GM18519 (cell line): ENCODE measurements around the gene RBFOX2.
"Not testable (repeated sequence)": the region's sequence is repeated elsewhere in the genome, so short reads cannot be mapped to it uniquely, and the experiment has no call there.

ENCODE experiments used
- ATAC-seq: cut with Tn5 transposase; IDR thresholded peaks from one replicate; pipeline ENCODE4 v1.9.1; 2021; ENCODE audit warnings: mild to moderate bottlenecking, moderate library complexity; ENCODE audit not compliant: unreplicated experiment, low FRiP score

RBFOX2 gene

DNA sequence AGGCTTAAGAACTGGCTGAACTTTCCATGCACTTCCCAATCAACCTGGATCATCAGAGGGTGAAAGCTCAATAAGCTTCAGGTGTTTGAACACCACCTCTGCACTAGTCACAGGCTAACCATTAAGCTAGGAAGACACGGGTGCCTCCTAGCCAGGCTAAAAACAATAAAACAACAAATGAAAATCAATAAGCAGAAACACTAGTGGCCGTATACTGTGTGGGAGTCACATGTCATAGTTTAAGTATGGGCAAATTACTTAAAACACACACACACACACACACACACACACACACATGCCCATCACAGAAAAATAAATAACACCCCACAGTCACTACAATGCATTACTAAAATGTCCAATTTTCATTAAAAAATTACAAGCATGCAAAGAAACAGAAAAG is 225.7 kb downstream of the RBFOX2 start:
- ATAC-seq: no peak

DNA sequence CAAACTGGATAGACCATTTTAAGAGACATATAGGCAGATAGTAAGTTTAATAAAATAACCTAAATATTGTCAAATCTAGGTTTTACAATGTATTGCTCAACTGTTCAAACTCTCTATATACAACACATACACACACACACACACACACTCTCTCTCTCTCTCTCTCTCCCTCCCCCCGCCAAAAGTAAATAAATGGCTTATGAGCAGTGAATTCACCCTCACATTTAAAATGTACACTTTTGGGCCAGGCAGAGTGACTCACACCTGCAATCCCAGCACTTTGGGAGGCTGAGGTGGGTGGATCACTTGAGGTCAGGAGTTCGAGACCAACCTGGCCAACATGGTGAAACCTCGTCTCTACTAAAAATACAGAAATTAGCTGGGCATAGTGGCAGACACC is 227.3 kb downstream of the RBFOX2 start:
- ATAC-seq: not testable (repeated sequence)

DNA sequence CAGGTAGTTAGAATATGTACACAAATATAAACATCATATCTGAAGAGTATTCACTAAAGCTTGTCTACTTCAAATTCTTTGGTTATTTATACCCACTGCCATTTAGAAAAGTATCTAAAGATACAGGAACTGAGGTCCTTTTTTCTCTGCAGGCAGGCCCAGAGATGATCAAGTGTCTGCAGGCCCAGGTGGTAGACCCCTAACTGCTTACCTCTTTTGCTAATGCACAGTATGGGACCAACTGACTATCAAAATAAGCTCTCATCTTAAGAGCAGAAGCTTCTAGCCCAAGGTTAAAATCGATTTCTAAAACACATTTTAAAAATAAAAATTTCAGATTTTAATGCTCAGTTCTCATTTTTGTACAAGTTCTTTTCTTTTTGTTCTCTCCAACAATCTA is 229.5 kb downstream of the RBFOX2 start:
- no peak for ATAC-seq

DNA sequence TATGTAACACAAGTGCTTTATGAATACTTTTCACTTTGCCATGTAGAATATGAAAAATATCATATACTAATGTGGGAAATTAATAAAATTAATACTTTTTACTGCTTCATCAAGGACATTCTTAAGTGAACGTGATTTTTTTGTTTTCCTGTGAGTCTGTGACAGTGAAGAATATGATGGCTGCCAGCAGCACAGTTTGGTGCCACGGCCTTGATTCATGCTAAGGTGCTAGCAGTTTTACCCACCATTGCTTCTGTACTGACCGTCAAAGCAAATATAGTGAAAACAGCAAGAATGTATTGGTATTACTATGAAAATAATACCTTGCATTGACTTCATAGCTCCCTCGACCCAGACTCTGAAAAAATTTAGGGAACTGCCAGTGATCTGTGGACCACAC is 231.2 kb downstream of the RBFOX2 start:
- no peak for ATAC-seq

DNA sequence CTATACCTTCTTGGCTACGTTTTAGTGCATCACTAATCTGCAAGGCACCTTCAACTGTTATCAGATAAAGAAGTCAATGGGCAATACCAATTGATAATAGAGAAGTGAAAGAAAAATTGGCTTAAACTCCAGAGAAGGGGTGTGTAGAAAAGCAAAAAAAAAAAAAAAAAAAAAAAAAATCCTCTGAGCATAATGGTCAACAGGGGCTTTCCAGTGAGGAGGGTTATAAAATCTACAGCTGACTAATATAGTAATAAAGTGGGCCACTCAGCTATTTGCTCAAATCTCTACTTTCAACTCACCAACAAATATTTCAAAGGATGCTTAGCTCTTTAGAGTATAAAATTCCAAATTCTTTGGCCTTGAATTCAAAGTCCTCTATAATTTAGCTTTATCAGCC is 233.1 kb downstream of the RBFOX2 start:
- ATAC-seq: no peak

DNA sequence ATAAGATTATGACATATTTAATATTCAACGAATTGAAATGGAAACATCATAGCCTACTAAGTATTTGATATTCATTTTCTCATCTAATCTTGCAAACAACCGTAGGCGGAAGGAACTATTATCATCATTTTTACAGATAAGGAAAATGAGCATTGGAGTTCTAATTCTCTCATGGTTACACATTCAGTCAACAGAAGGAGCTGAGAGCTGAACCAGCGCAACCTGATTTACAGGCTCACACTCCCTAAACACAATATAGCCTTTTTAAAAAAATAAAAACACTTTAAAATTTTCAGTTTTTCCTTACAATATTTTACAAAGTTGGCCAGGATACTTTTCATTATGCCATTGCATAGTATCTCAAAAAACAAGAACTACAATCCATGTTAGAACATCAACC is 236.1 kb downstream of the RBFOX2 start:
- ATAC-seq: no peak

DNA sequence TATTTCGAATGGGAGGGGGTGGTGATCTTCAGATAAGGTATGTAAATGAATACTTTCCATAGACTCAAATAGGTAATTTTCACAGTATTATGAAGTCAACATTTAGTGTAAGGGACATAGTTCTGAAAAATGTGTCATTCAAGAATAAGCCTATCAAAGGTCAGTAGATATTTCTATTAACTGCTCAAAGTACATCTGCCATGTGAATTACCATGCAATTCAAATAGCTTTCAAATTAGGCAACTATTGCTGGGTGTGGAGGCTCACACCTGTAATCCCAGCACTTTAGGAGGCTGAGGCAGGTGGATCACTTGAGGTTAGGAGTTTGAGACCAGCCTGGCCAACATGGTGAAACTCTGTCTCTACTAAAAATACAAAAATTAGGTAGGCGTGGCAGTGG is 236.8 kb downstream of the RBFOX2 start:
- ATAC-seq: not testable (repeated sequence)

DNA sequence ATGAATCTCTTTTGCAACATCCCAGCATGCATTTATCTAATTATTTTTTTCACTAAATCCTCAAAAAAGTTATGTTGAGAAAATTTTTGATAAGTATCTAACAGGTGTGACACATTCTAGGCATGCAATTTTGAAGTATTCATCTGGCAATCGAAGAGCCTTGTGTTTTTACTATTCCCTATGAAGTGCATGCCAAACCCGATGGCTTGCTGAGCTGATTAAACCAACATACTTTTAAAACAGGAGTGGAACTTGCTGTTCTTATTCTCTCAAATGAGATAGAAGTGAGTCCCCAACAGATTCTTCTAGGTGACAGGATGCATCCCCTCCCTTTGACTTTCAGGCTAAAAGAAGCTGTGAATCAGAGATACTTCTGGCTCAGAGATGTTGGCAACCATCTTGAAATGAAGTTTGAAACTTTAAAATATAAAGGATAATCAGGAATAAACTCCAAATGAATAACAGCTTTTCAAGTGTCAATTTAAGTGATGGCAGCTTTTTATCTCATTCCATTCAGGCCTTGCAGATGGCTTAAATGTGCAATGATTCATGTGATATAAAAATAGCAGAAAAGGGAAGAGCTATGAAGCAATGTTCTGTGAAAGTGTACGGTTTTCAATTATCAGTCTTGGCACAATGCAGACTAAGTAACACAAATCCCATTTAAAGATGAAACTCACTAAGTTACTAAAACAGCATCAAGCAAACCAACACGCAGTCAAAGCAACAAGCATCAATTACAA is 243.3 kb downstream of the RBFOX2 start:
- no peak for ATAC-seq

DNA sequence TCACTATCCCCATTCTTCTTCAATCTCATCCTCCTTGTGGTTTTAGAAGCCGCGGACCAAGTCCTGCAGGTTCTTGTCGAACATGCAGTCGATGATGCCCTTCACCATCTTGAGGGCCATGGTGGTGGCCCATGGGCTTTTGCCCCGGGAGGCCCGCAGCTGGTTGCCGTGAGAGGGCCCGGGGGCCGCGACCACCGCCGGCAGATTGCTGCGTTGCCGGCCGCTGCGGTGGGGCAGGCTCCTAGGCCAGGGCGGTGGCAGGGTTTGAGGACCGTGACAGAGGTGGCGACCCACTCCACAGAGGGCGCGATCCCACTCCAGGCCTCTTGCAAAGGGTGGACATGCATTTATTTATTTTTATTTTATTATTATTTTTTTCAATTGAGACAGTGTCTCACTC is 244.0 kb downstream of the RBFOX2 start:
- ATAC-seq: no peak

DNA sequence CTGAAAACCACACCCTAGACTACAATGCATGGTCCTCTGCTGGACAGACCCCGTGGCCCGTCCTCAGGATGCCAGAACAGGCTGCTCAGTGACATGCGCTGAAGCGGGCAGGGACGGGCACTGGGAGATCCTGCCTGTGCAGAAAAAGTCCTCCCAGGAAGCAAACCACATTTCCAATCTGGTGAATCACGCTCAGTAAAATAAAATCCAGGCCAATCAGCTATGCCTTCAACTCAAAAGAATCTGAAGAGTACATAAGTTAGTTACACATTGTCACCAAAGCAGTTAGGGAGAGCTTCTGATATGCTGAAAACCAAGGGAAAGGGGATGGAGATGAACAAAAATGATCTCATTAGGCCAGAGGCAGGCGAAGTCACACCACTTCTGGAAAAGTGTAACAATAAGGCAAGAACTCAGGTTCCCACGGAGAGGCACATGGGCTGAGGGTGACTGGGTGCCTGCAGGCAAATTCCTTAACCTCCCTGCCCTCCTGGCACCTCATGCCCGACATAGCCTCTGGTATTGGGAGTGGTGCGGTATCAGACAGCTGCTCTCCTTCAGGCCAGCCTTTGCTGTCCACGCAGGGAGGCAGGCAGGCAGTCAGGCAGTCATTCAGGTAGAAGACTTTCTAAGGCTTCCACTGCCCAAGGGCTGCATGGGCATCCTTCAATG is 244.5 kb downstream of the RBFOX2 start:
- ATAC-seq: no peak

DNA sequence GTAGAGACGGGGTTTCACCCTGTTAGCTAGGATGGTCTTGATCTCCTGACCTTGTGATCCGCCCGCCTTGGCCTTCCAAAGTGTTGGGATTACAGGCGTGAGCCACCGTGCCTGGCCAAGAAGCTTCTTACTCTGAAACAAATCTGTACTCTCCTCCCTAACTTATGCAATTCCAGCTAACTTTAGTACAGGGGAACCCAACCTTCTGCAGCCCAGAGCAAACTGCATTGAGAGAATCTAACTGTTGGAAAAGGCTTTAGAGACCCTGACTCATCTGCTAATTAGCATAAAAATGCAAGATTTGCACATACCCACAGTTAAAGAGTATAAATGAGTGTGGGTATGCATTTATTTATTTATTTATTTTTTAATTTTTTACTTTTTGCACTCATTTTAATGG is 246.1 kb downstream of the RBFOX2 start:
- no peak for ATAC-seq

DNA sequence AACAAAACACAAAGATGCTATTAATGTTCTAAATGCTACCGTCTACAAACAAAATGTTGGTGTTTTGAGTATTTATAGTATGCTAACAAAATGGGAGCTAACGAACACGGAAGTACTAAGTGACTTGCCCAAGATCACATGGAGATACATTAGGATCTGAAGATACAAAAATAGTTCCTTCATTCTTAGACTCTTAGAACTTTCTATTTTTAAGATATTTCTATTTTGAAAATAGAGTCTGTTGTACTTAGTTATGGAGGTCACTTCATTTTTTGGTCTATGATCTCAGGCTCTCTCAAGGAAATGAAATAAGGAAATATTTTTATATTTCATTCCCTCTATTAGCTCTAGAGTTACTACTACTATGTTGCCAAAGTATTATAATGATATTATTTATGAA is 246.7 kb downstream of the RBFOX2 start:
- no peak for ATAC-seq

DNA sequence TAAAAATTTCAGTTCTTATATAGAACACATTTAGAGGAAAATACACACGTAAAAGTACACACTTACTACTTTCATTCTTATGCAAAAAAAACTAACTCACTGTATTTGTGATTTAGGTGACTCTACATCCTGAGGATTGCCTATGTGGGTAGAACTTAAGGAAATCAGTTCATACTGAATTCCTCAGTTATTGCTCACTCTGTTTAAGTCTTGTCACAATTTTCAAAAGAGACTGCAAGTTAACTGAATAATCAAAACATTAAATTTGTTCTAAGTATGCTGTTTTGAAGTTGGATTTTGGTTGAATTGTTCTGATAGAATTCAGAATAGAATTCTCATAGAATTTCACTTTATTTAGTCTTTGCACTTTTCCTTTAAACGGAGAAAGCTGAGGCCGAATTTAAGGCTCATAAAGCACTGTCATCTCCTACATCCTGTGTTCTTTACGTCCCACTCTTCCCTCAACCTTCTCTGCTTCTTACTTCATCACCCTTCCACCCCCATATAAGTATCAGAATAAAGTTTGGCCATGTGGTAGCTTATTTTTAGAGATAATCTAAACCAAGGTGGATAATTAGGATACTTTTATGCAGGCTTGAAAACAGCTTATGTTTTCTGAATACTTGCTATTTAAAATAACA is 251.2 kb downstream of the RBFOX2 start:
- no peak for ATAC-seq

DNA sequence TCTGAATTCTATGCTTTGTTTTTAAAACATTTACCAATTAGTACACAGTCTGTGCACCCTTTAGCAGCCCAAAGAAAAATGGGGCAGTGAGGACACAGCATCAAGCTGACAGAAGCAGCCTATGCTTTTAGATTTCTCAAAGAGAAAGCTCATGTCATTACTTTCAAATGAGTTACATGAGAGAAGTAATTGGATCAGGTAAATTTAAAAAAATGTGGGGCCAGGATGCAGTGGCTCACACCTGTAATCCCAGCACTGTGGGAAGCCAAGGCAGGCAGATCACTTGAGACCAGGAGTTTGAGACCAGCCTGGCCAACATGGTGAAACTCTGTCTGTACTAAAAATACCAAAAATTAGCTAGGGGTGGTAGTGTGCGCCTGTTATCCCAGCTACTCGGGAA is 253.3 kb downstream of the RBFOX2 start:
- no peak for ATAC-seq

DNA sequence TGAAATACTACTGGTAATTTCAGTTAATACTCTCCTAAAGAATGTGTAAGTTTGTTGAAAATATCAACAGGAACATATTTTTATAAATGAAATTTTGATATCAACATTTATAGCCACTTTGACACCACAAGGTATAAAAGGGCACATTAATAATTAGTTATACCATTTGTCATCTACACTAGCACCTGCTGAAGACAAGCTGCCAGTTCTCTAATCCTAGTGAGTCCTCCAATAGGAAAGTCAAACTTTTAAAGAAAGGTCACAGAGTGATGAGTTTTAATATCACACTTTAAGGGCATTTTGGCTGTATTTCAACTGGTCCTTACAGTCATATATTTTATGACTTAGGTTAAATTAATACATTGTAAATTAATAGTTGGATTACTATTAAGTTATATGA is 258.6 kb downstream of the RBFOX2 start:
- ATAC-seq: no peak

DNA sequence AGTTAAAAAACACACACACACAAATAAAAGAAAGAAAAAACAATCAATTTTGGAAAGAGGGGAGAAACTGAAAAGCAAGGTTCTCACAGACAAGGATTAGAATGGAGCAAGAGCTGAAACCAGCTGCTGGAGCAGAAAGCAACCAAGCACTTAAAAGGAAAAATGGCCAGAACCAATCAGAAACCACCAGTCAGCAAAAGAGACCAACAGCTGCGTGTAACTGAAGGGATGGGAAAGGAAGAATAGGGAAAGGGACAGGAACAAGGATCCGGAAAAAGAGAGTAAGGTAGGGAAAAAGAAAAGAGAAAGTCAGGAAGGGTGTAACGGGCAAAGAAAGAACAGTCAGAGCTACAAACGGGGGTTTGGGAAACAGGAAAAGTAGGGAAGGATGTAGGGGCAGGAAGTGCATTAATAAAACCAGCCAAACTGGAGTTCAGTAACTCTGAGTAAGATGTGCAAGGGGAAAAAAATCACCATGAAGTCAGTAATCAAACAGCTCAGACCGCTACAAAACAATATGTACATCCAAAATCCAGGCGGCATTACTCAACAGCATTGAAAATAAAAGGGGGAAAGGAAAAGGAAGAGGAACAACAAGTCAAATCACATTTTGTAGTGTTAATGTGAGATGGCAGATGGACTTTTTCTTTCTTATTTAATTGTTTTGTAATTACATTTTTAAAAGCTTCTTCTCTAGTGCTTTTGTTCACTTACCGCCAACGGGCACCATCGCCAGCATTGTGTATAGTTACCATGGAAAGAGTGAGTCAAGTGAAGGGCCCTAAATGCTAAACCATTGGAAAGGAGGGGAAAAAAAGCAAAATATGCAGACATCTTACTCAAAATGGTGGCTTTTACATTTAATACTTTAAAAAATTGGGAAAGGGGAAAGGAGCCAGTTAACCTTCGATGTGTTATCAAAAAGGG is 261.7 kb downstream of the RBFOX2 start:
- no peak for ATAC-seq

DNA sequence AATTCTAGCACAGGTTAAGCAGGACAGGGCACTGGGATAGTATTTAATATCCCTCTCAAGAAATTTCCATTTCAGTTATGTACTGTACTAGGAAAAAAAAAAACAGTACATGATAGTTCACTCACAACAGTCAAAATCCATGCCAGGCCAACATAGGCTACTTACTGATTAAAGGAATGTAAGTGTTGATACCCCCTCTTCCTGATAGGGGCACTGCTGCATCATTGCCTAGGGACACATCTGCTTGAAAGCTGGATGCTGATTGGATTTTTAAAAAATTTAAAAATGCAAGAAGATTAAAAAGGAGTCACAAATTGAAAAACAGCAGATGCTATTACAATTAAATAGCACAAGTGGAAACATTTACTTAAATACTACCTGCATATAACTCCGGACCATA is 267.6 kb downstream of the RBFOX2 start:
- ATAC-seq: no peak

DNA sequence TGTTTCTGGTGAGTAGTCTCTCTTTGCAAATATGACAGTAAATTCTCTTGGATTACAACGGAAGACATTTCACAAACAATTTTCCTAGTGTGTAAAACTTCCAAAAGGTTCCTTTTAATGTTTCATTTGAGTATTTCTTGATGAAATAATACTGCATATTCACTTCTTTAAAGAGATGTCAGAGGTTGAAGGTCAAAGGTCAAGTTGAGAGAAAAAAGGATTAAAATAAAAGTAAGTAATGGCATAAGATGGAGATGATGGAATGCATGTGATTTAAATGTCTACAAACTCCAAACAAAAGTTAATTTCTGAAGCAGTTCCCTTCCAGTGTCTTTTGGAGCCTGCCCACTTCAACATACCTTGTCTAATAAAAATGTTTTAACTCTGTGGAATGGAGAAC is 270.2 kb downstream of the RBFOX2 start:
- ATAC-seq: no peak

DNA sequence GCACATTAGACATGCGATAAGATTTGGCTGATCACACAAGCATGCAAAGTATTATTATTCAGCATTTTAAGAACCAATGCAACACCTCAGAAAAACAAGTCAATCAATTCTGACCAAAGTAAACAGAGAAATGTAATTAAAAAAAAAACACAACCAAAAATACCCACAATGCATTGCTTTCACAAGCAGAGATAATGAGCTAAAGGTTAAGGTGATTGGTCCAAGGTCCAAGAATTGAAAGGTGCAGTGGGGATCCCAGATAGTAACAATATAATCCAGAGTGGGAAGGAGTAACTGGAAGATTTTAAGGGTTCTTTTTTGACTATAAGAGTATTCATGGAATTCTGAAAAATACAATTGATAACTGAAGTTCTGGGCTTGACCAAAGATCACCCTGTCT is 271.9 kb downstream of the RBFOX2 start:
- ATAC-seq: no peak

DNA sequence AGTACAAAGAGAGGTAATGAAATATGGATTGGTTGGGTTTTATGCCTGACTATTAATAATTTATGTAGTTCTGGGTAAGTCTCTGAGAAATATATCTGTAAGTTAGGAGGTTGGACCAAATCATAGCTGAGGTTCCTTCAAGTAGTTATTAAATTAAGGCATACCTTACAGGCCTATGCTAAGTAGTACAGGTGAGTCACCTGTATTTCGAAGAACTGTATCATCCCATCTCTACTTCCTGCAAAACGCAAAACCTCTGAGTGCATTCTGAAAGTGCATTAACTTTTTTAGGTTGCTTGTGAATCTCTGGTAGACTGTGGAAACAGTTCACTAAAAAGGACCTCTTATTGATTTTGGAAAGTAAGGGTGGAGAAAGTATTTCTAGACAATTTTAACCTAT is 273.9 kb downstream of the RBFOX2 start:
- no peak for ATAC-seq

DNA sequence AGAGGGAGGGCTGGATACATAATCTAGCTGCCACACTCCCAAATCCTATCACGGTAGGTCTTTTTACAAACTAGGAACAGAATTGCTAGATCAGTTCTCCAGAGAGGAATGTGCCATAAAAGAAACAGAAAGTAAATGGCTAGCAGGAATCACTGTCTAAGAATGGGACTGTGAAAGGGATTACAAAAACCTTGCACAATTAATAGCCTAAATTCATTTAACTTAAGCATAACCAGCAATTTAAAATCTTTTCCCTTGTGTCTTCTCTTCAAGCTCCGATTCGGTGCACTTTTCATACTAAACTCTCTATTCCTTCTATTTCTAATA is 275.8 kb downstream of the RBFOX2 start:
- ATAC-seq: no peak
